ENCODE measurements around the gene C17orf113. TPM values are rescaled to one million over a fixed set of nuclear protein-coding genes. Genes with fewer than 3 reads are reported as not detected.

Gene C17orf113
- total RNA-seq, result 0.16 and 0.51 TPM in 2 replicates
- 0.26 TPM for polyA plus RNA-seq (2012)

DNA sequence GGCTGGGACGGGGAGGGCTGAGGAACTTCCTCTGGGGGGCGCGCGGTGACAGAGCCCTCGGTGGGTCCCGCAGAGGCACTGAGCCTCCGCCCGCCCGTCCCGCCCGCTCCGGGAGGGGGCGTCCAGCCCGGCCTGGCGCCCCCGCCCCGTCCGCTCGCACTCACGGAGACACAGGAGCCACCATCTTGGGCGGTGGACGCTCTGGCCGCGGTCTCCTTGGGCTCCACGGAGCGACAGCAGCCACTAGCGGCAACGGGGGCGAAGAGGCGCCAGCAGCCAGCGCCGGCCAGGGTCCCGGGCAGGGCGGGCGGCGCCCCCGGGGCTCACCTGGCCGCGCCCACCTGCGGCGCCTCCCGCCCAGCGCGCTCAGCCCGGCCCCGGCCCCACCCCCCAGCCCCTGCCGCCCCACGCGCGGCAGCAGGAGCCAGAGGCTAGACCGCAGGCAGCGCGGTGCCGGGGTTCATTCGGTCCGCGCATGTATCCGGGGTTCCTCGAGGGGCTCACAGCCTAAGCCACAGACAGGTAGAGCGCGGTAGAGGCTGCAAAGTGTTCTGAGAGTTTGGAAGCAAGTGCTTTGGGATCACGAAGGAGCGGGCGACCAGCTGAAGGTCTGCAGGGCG is at the start of gene C17orf113:
C17orf113 (minus strand) TSS at position 209 of the 620 bp plus-strand sequence. CDS start 7,225 bp downstream, outside the sequence.
- DNase-seq (ENCODE audit: low read depth), result peak; percentile 60

GRCh38 chr17:42098730-42099399 is 48.5 kb upstream of the C17orf113 start:
- DNase-seq (ENCODE audit: low read depth), result peak; percentile 39

GRCh38 chr17:42097691-42098631 is 47.6 kb upstream of the C17orf113 start, which contains the start of gene ZNF385C:
TSS of gene ZNF385C (minus strand) at chr17:42098473. CDS start at chr17:42063056, 35,417 bp downstream.
- no peak for DNase-seq (ENCODE audit: low read depth)

- no peak for DNase-seq (ENCODE audit: low read depth)
Observed at GRCh38 chr17:42096360-42097111, 46.1 kb upstream of the C17orf113 start.

GRCh38 chr17:42094375-42095069 is 44.1 kb upstream of the C17orf113 start:
- DNase-seq (ENCODE audit: low read depth), result no peak

DNA sequence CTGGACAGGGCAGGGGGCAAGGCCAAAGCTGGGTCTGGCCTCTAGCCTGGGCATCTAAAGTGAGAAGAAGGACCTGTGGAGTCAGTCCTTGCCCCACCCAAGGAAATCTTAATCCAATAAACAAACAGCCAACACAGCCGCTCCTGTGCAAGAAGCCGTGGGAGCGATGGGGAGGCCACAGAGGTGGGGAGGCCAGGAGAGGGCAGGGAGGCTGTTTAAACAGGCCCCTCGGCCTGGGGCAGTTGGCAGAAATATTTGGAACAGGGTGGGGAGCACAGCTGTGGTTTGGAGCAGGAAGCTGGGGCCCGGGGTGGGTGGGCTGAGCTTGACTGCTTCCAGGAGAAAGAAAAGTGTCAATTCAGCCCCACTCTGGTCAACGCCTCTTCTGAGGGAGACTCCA is 42.5 kb upstream of the C17orf113 start:
- DNase-seq (ENCODE audit: low read depth), result no peak

DNA sequence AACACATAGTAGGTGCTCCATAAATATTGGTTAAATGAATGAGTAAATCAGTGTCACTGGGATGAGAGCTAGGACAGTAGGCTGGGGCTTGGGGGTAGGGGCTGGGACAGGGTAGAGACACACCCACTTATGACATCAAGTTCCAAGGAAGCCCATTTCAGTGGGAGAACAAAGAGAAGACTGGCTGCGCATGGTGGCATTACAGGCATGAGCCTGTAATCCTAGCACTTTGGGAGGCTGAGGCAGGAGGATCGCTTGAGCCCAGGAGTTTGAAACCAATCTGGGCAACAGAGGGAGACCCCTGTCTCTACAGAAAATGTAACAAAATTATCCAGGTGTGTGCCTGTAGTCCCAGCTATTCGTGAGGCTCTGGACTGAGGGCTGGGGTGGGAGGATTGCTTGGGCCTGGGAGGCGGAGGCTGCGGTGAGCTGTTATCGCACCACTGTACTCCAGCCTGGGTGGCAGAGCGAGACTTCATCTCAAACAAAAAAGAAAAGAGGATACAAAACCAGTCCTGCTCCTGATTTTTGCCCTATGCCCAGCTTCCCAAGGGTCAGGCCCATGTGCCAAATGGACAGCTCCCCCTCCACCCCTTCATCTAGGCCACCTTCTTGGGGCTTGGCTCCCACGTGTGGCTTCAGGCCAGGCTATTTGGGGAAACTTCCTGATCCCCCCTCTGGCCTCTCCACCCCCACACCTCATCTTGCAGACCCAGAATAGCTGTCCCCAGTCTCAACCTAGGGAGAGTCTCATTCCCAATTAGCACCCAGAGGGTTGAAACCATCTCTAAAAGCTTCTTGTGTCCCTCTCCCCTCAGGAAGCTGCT is 40.8 kb upstream of the C17orf113 start:
- no peak for DNase-seq (ENCODE audit: low read depth)

GRCh38 chr17:42088736-42089135 is 38.3 kb upstream of the C17orf113 start:
- DNase-seq (ENCODE audit: low read depth), result no peak

GRCh38 chr17:42087736-42088705 is 37.6 kb upstream of the C17orf113 start:
- no peak for DNase-seq (ENCODE audit: low read depth)

DNA sequence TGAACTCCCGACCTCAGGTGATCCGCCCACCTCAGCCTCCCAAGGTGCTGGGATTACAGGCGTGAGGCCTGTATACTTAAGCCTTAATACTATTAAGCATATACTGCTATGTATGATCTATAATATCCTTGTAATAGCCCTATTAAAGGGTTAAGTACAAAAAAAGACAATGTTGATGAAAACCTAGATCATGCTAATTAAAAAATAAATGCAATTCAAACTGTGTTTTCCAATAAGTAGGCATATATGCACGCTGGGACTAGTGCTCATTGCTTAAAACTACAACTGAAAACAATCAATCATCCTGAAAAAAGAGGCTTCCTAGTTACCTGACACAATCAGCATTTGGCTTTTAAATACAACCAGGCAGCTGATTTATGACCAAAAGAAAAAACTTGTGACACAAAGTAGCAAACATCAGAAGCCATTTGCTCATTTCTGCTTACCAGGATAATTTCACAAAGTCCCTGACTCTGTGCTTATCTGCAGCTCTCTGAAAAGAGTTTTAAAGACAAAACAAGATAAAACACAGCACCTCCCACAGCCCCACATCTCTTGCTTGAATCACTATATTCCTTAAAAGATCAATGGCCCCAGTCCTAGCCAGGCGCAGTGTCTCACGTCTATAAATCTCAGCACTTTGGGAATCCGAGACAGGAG is 36.8 kb upstream of the C17orf113 start:
- no peak for DNase-seq (ENCODE audit: low read depth)

GRCh38 chr17:42081516-42082129 is 31.2 kb upstream of the C17orf113 start:
- DNase-seq (ENCODE audit: low read depth), result no peak

- DNase-seq (ENCODE audit: low read depth), result no peak
Observed at GRCh38 chr17:42079541-42079940, 29.1 kb upstream of the C17orf113 start.

DNA sequence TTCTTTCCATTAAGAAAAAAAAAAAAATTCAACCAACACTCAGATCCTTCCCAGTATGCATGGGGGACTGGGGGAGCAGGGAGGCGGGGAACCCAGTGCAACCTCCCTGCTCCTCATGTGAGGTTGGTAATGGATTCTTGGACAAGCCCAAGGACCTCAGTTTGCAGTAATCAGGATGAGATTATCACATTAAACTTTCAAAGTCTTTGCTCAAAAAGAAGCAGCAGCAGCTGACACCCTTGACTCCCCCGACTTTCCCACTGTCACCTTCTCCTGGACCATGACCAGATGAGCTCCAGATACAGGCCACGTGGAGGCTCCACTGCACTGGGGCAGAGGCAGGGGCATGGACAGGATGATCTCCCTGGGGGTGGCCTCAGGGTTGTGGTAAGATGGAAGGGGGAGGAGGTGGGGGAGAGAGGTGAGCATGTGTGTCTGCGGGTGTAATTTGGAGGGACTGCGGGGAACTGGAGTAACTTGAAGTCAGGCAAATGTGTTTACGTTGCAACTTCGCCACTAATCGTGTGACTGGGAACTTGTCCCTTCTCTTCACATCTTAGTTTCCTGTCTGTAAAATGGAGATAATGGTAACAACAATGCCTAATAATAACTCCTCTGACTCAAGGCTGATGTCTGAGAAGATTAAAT is 28.1 kb upstream of the C17orf113 start:
- DNase-seq (ENCODE audit: low read depth), result no peak

DNA sequence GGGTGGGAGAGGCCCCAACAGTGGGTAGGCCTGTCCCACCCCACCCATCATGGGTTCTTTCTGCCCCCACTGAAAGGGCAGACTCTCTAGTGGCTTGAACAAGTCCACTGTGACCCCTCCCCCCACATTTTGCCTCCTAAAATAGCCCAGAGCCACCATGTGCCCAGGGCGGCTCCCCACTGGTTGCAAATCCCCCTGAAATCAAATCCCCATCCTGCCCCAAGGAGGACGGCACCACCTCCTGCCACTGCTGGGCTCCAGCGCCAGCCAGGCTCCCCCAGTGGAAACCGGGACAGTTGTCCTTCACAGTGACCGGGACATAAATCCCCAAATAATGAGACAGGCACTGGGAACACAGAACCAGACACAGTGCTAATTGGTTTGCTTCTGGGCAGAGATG is 27.4 kb upstream of the C17orf113 start:
- no peak for DNase-seq (ENCODE audit: low read depth)

DNA sequence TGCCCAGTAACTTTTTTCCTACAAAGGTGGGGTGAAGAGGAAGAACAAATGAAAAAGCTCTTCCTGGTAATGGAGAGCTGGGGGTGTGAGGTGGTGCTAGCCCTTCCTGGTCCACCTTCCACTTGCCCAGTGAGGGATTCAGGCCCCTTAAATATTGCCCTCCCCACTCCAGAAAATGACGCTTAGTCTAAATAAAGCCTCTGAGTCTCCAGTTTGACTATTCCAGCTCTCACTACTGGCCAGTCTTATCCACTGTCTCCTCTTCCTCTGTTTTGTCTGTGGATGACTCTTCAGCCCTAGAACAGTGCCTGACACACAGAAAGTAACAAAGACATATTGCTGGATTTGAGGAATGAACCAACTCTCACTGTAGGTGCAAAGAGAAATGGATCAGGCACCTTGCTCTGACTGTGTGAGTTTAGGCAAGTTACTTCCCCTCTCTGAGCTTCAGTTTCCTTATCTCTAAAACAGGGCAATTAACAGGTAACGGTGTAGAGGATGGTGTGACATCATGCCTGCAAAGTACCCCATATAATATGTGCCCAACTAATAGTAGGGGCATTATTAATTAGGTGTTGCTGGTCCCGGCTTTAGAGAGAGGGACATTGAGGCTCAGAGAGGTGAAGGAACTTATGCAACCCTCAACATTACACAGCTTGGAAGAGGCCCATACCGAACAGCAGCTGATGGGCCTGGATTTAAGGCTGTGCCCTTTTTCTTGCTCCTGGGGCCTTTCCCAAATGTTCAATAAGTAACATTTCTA is 26.6 kb upstream of the C17orf113 start:
- DNase-seq (ENCODE audit: low read depth), result peak; percentile 18

- DNase-seq (ENCODE audit: low read depth), result no peak
Observed at GRCh38 chr17:42075789-42076188, 25.4 kb upstream of the C17orf113 start.

Data from myocyte (in vitro differentiated cells).